Peyer's patch (tissue), 4 donors: ENCODE data around the gene KRTAP5-7. TPM values are rescaled to one million over a fixed set of nuclear protein-coding genes. Genes with fewer than 3 reads are reported as not detected.

Experiments used
- DNase-seq, 3 donors: peaks; one replicate each; pipeline ENCODE4 v3.0.0-alpha.2; 2017 to 2019
- H3K27ac ChIP-seq, 4 donors: fragments of 200-600 bp; sonication (generic); one replicate each; pipeline ENCODE4 v1.5.1; 2016 to 2019
- H3K27me3 ChIP-seq, 2 donors: fragments of 200-600 bp; sonication (generic); one replicate each; pipeline ENCODE4 v1.5.1; 2019
- H3K36me3 ChIP-seq, 3 donors: fragments of 200-600 bp; sonication (generic); one replicate each; pipeline ENCODE4 v1.5.1; 2016 to 2019
- H3K4me1 ChIP-seq, 4 donors: fragments of 200-600 bp; sonication (generic); one replicate each; pipeline ENCODE4 v1.5.1; 2016 to 2019
- H3K4me3 ChIP-seq, 4 donors: fragments of 200-600 bp; sonication (generic); 1 replicate in 3 of 4; 2 replicates in 1 of 4; pipeline ENCODE4 v1.5.1; 2016 to 2019; ENCODE audit warnings: mild to moderate bottlenecking in 1 of 4
- H3K9me3 ChIP-seq, 4 donors: fragments of 200-600 bp; sonication (generic); one replicate each; pipeline ENCODE4 v1.5.1; 2016 to 2019; ENCODE audit warnings: mild to moderate bottlenecking in 1 of 4
- POLR2A ChIP-seq, 2 donors: fragments of 450-650 bp; IDR thresholded peaks; one replicate each; pipeline ENCODE4 v1.5.1; 2017; ENCODE audit warnings: antibody characterized with exemption in 2 of 2, mild to moderate bottlenecking in 2 of 2, moderate library complexity in 2 of 2
- total RNA-seq, 4 donors: library from RNA; depleted of rRNA; stranded (reverse); fragments of >200 nt; gene quantifications; one replicate each; pipeline ENCODE4 v1.1.0, GENCODE V29; 2016
- TF ChIP-seq, protein P1 (sequence below), 6 experiments: fragments of 450-650 bp in 4 of 6; fragments of 200-600 bp in 2 of 6; sonication (generic) in 1 of 6; IDR thresholded peaks; one replicate each; pipeline ENCODE4 v1.5.1; 2017 to 2019; ENCODE audit warnings: antibody characterized with exemption in 6 of 6, mild to moderate bottlenecking in 3 of 6, moderate library complexity in 1 of 6

KRTAP5-7 gene
- total RNA-seq, 4 donors from 2014 or later: 2.7 TPM; not detected in 3

DNA sequence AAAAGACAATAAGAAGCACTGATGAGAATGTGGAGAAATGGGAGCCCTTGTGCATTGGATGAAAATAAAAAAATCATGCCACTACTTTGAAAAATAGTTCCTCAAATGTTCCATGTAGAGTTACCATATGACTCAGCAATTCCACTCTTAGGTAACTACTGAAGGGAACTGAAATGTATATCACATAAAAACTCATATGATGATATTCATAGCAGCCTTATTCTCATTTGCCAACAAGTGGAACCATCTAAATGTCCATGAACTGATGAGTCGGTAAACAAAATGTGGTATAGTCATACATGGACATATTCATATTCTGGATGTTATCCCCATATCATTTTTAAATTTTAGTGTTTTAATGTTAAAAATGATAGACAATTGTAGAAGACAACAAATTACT lies 24.6 kb downstream of the KRTAP5-7 start:
- Histone ChIP-seq H3K9me3 (no peaks in the 10 kb centered on the region), H3K27me3 (no peaks in the 10 kb centered on the region), H3K4me3 (no peak overlapping the region), H3K4me1 (no peaks in the 10 kb centered on the region), H3K36me3 (no peaks in the 10 kb centered on the region), H3K27ac (no peak overlapping the region)
- no peak for DNase-seq
- TF ChIP-seq POLR2A (IDR thresholded peaks at IDR 0.05): no peak
- TF ChIP-seq, protein P1, sequence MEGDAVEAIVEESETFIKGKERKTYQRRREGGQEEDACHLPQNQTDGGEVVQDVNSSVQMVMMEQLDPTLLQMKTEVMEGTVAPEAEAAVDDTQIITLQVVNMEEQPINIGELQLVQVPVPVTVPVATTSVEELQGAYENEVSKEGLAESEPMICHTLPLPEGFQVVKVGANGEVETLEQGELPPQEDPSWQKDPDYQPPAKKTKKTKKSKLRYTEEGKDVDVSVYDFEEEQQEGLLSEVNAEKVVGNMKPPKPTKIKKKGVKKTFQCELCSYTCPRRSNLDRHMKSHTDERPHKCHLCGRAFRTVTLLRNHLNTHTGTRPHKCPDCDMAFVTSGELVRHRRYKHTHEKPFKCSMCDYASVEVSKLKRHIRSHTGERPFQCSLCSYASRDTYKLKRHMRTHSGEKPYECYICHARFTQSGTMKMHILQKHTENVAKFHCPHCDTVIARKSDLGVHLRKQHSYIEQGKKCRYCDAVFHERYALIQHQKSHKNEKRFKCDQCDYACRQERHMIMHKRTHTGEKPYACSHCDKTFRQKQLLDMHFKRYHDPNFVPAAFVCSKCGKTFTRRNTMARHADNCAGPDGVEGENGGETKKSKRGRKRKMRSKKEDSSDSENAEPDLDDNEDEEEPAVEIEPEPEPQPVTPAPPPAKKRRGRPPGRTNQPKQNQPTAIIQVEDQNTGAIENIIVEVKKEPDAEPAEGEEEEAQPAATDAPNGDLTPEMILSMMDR (IDR thresholded peaks at IDR 0.05): no peak

DNA sequence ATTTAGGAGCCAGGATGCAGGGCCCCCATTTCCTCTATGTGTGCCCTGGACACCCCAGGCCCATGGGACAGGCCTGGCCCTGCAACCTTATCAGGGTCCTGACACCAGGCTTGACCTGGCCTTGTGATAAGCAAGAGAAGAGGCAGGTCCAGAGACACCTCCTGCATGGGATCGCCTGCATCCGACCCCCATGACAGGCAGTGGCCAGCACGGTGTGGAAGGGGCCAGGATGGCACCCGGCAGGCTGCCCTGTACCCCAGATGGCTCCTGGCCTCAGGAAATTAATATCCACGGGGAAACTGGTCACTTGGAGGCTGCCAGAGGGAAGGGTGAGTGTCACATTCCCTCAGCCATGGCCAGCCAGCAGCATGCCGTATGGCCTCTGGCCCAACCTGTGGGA lies 27.9 kb downstream of the KRTAP5-7 start:
- H3K4me3 ChIP-seq: no peak overlapping the region
- no peaks in the 10 kb centered on the region for H3K36me3 ChIP-seq
- TF ChIP-seq POLR2A (IDR thresholded peaks at IDR 0.05): no peak
- TF ChIP-seq, protein P1 (IDR thresholded peaks at IDR 0.05): no peak
- no peaks in the 10 kb centered on the region for H3K9me3 ChIP-seq
- H3K27me3 ChIP-seq: no peaks in the 10 kb centered on the region
- no peak for DNase-seq
- H3K27ac ChIP-seq: no peak overlapping the region
- H3K4me1 ChIP-seq: no peaks in the 10 kb centered on the region

DNA sequence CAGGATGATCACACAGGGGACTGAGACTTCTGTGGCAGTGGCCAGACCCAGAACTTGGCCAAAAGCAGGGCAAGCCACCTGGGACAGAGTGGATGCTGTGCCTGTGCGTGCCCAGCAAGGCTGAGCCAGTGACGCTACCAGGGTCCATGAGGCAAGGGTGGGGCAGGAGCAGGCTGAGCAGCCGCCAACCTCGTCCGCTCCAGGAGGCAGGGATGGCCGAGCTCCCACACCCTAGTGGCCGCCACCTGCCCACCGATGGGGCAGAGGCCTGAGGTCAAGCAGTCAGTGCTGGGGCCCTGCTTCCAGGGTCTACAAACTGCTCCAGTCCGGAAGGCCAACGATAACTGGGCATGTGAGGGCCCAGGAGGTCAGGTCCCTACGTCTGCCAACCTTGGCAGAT lies 28.4 kb downstream of the KRTAP5-7 start:
- no peak for TF ChIP-seq POLR2A (IDR thresholded peaks at IDR 0.05)
- TF ChIP-seq, protein P1 (IDR thresholded peaks at IDR 0.05): no peak
- Histone ChIP-seq H3K27ac (no peak overlapping the region), H3K4me3 (no peak overlapping the region), H3K36me3 (no peaks in the 10 kb centered on the region), H3K4me1 (no peaks in the 10 kb centered on the region), H3K27me3 (no peaks in the 10 kb centered on the region), H3K9me3 (no peaks in the 10 kb centered on the region)
- no peak for DNase-seq

DNA sequence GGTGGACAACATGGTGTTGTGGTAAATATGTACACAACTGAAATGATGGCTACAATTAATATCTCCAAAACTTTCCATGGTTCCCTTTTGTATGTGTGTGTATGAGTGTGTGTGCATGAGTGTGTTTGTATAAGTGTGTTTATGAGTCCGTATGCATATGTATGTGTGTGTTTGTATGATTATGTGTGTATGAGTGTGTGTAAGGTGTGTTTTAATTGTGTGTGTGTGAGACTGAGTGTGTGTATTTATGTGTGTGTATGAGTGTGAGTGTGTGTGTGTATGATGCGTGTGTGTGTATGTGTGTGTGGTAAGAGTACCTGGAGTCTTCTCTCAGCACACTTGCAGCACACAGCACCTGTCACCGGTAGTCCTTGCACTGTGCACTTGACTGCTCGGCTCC lies 29.0 kb downstream of the KRTAP5-7 start:
- H3K4me3 ChIP-seq: no peak overlapping the region
- no peaks in the 10 kb centered on the region for H3K9me3 ChIP-seq
- H3K27ac ChIP-seq: no peak overlapping the region
- TF ChIP-seq POLR2A (IDR thresholded peaks at IDR 0.05): no peak
- TF ChIP-seq, protein P1 (IDR thresholded peaks at IDR 0.05): no peak
- no peaks in the 10 kb centered on the region for H3K4me1 ChIP-seq
- H3K27me3 ChIP-seq: no peaks in the 10 kb centered on the region
- no peaks in the 10 kb centered on the region for H3K36me3 ChIP-seq
- DNase-seq: no peak

DNA sequence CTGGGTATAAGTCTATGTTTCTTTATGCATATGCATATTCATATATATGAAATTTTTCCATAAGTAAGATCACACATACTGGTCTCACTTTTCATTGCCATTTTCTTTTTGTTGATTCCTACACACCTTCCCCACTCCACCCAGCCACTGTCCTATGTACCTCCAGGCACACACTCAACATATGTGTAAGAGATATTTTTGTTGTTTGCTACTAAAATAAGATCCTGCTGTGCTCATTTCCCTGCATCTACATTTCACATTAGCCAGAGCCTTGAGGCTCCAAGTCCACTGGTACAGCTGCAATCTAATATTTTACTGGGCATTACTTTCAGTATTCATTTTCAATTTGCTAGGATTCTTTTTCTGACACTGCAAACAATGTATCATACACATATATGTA lies 30.2 kb downstream of the KRTAP5-7 start:
- Histone ChIP-seq H3K4me3 (no peak overlapping the region), H3K9me3 (no peaks in the 10 kb centered on the region), H3K27ac (no peak overlapping the region), H3K27me3 (no peaks in the 10 kb centered on the region), H3K36me3 (no peaks in the 10 kb centered on the region), H3K4me1 (no peaks in the 10 kb centered on the region)
- DNase-seq: no peak
- TF ChIP-seq POLR2A (IDR thresholded peaks at IDR 0.05): no peak
- TF ChIP-seq, protein P1 (IDR thresholded peaks at IDR 0.05): no peak

DNA sequence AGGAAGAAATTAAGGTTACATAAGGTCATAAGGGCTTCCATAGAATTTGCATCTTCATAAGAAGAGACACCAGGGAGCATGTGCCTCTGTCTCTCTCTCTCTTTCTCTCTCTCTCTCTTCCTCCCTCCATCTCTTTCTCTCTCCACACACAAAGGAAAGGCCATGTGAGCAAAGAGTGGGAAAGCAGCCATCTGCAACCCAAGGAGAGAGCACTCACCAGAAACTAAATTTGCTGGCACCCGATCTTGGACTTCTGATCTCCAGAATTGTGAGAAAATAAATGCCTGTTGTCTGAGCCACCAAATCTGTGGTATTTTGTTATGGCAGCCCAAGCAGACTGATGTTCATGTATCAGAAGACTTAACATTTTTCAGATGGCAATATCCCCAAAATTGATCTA lies 31.9 kb downstream of the KRTAP5-7 start:
- H3K4me1 ChIP-seq: no peaks in the 10 kb centered on the region
- TF ChIP-seq POLR2A (IDR thresholded peaks at IDR 0.05): no peak
- no peak overlapping the region for H3K27ac ChIP-seq
- H3K9me3 ChIP-seq: no peaks in the 10 kb centered on the region
- no peak overlapping the region for H3K4me3 ChIP-seq
- no peaks in the 10 kb centered on the region for H3K27me3 ChIP-seq
- H3K36me3 ChIP-seq: no peaks in the 10 kb centered on the region
- no peak for DNase-seq
